MM.1S (cell line): Measurements from ENCODE around the gene PAH.

Experiments
- EZH2 ChIP-seq: fragments of 300-600 bp; sonication (generic); optimal IDR thresholded peaks from 2 replicates; pipeline ENCODE3; 2017; ENCODE audit warnings: low read depth, mild to moderate bottlenecking, antibody characterized with exemption, low read length, mixed read lengths
- TF ChIP-seq, protein P1 (sequence below): fragments of 300-600 bp; sonication (generic); IDR thresholded peaks from 2 replicates; pipeline ENCODE4 v1.5.1; 2016; ENCODE audit warnings: antibody characterized with exemption, low read length, mixed read lengths

- no peak for TF ChIP-seq EZH2
- TF ChIP-seq, protein P1, sequence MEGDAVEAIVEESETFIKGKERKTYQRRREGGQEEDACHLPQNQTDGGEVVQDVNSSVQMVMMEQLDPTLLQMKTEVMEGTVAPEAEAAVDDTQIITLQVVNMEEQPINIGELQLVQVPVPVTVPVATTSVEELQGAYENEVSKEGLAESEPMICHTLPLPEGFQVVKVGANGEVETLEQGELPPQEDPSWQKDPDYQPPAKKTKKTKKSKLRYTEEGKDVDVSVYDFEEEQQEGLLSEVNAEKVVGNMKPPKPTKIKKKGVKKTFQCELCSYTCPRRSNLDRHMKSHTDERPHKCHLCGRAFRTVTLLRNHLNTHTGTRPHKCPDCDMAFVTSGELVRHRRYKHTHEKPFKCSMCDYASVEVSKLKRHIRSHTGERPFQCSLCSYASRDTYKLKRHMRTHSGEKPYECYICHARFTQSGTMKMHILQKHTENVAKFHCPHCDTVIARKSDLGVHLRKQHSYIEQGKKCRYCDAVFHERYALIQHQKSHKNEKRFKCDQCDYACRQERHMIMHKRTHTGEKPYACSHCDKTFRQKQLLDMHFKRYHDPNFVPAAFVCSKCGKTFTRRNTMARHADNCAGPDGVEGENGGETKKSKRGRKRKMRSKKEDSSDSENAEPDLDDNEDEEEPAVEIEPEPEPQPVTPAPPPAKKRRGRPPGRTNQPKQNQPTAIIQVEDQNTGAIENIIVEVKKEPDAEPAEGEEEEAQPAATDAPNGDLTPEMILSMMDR = peak; percentile 53
These were observed 105.8 kb downstream of the PAH start for GRCh38 chr12:102811110-102811737.
